Smooth muscle cell (in vitro differentiated cells): ENCODE results near the gene MINDY3. TPM values are rescaled to one million over a fixed set of nuclear protein-coding genes. Genes with fewer than 3 reads are reported as not detected.

Experiments used
- polyA plus RNA-seq: library from polyadenylated mRNA; unstranded; fragments of >200 nt; fragmentation: Nextera tagmentation; extraction: Ambion mirVana; gene quantifications from 2 replicates; pipeline ENCODE4 v1.2.1, GENCODE V29; 2016
- total RNA-seq: library from RNA; depleted of rRNA; stranded (reverse); fragments of >200 nt; gene quantifications from 2 replicates; pipeline ENCODE4 v1.2.3, GENCODE V29; 2014

MINDY3 gene
- total and polyA plus RNA-seq, 2 experiments from 2014 or later, result 16.9 to 32.2 TPM

Other genes with a start within 250 kb of the MINDY3 start
- gene ITGA8, start 140.6 kb downstream of the MINDY3 start, total RNA-seq, result 0.36 and 0.45 TPM in 2 replicates
- gene ITGA8, start 140.6 kb downstream of the MINDY3 start, polyA plus RNA-seq, result 0.02 and 0.14 TPM in 2 replicates